GM12891 (cell line): Measurements from ENCODE around the gene HSBP1.

Experiments used
- POLR2A ChIP-seq: IDR thresholded peaks from 2 replicates; pipeline ENCODE4 v1.6.1; 2011; ENCODE audit warnings: low read depth, low read length, control low read depth
- POU2F2 ChIP-seq: IDR thresholded peaks from 2 replicates; pipeline ENCODE4 v1.6.1; 2011; ENCODE audit warnings: low read depth, mild to moderate bottlenecking, control low read depth, low read length, moderate library complexity
- SPI1 ChIP-seq: IDR thresholded peaks from 2 replicates; pipeline ENCODE4 v1.6.1; 2011; ENCODE audit warnings: low read depth, low read length, control low read depth

DNA sequence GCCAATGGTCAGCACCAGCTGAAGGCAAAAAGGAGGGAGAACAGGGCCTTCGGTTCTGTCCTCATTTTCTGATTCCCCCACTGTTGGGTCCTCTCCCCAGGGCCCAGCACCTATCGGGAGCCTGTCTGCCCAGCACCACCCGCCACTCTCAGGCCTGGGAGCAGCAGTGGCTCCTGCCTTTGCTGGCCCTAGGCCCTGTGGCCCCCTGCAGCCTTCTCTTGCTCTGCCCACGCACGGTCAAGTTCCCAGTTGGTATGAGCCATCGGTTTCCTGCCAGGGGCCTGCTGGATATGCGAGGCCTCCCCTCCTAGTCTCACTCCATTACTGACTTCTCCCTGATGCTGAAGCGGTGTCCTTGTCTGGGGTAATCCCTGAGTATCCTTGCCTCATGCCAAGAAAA is 37.5 kb downstream of the HSBP1 start:
- TF ChIP-seq SPI1 (no peak), POLR2A (no peak), POU2F2 (no peak)
